Keratinocyte (primary cell): ENCODE data around the gene MIER2.

ENCODE experiments used
- CTCF ChIP-seq, 3 experiments: IDR thresholded peaks in 1 of 3; conservative IDR thresholded peaks in 1 of 3; optimal IDR thresholded peaks in 1 of 3; 2 replicates in 2 of 3; 3 replicates in 1 of 3; pipeline versions ENCODE3 to v1.5.1; 2011; ENCODE audit warnings: low read length in 3 of 3, mild to moderate bottlenecking in 3 of 3, moderate library complexity in 2 of 3, control low read depth in 1 of 3, inconsistent platforms in 1 of 3; ENCODE audit not compliant: insufficient read depth in 2 of 3; ENCODE audit errors: extremely low read depth in 1 of 3
- EZH2 ChIP-seq: IDR thresholded peaks from one replicate; pipeline ENCODE4 v1.6.1; 2012; ENCODE audit warnings: inconsistent platforms, mild to moderate bottlenecking, low read length, moderate library complexity

- TF ChIP-seq CTCF (optimal IDR thresholded peaks at IDR 0.05 in 1 of 3, IDR thresholded peaks at IDR 0.05 in 1 of 3, conservative IDR thresholded peaks at IDR 0.05 in 1 of 3; ENCODE audit: extremely low read depth in 1 of 3, insufficient read depth in 2 of 3, low read length in 3 of 3) (no peak), EZH2 (no peak)
These were observed 6.2 kb downstream of the MIER2 start for GRCh38 chr19:338421-338820.
